Dendritic cell treated with granulocyte-macrophage colony-stimulating factor and Interleukin-4, amounts not matched to agents 40 ng/mL and 50 ng/mL, for 4 days (primary cell): ENCODE measurements around the gene TEFM.
"Not testable (repeated sequence)": the region's sequence is repeated elsewhere in the genome, so short reads cannot be mapped to it uniquely, and the experiment has no call there.

ENCODE experiments used
- H3K27ac Mint-ChIP-seq: one replicate; pipeline ENCODE4 v1.8.0; 2022; ENCODE audit warnings: mild to moderate bottlenecking, mixed read lengths
- H3K27me3 Mint-ChIP-seq: one replicate; pipeline ENCODE4 v1.8.0; 2022; ENCODE audit warnings: mild to moderate bottlenecking, mixed read lengths
- H3K36me3 Mint-ChIP-seq: one replicate; pipeline ENCODE4 v1.8.0; 2022; ENCODE audit warnings: low read depth, mixed read lengths
- H3K4me1 Mint-ChIP-seq: one replicate; pipeline ENCODE4 v1.8.0; 2022; ENCODE audit warnings: low read depth, mixed read lengths
- H3K4me3 Mint-ChIP-seq: one replicate; pipeline ENCODE4 v1.8.0; 2022; ENCODE audit warnings: mild to moderate bottlenecking, moderate library complexity, mixed read lengths
- H3K9me3 Mint-ChIP-seq: one replicate; pipeline ENCODE4 v1.8.0; 2022; ENCODE audit warnings: mixed read lengths
- intact Hi-C: fragments of 100-400 bp; cut with micrococcal nuclease; formaldehyde crosslinking; loops from one replicate; pipeline ENCODE4 v1.15.0; 2022

TEFM gene, protein sequence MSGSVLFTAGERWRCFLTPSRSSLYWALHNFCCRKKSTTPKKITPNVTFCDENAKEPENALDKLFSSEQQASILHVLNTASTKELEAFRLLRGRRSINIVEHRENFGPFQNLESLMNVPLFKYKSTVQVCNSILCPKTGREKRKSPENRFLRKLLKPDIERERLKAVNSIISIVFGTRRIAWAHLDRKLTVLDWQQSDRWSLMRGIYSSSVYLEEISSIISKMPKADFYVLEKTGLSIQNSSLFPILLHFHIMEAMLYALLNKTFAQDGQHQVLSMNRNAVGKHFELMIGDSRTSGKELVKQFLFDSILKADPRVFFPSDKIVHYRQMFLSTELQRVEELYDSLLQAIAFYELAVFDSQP

DNA sequence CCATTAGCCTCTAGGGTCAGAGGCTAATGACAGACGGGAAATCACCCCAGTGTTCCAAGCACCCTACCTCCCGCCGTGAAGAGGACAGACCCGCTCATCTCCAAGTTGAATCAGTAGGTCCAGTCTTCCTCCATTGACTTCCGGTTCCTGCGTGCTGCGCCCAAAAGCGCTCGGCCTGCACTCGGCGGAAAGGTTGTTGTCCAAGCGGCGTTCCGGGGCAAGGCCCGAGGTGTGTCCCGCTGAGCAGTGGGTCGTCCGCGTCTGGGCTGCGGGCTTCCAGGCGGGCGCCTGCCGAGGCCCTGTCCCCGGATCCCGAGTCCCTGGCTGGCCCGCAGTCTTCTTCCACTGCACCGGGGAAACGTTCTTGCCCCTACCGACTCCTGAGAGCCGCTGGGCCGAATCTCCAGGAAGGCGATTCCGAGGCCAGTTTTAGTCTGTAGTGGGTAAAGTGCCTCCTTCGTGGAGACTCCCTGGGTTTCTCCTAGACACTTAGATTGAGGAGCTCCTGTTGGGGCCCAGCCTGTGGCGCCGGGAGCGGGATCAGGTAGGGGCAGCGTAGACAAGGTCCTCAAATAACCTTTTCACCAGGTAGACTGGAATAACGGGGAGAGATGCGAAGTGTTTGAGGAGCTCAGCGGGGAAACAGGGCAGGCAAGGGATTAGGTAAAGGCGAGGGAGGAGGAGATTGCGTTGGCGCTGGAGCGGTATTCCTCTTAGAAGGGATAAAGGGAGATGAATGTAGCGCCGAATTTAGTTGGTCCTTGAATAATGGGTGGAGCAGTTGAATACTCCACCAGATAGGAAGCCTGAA is at the start of gene TEFM:
TEFM (minus strand) TSS at position 138 of the 811 bp plus-strand sequence; CDS start at position 98, 40 bp downstream.
- peak within 1 kb of the TSS; percentile 88 for H3K27ac Mint-ChIP-seq
- intact Hi-C loops = loop anchor here (5.0 kb wide), 1 partner anchor 66 kb away; the partner anchor contains the start of gene RNF135
- H3K4me3 Mint-ChIP-seq = peak within 1 kb of the TSS; percentile 91
- no peaks in the 10 kb centered on the region for H3K9me3 Mint-ChIP-seq
- no peaks in the 10 kb centered on the region for H3K27me3 Mint-ChIP-seq
- H3K36me3 Mint-ChIP-seq = peaks cover 39% of the 10 kb centered on the region
- peaks cover 37% of the 10 kb centered on the region for H3K4me1 Mint-ChIP-seq

DNA sequence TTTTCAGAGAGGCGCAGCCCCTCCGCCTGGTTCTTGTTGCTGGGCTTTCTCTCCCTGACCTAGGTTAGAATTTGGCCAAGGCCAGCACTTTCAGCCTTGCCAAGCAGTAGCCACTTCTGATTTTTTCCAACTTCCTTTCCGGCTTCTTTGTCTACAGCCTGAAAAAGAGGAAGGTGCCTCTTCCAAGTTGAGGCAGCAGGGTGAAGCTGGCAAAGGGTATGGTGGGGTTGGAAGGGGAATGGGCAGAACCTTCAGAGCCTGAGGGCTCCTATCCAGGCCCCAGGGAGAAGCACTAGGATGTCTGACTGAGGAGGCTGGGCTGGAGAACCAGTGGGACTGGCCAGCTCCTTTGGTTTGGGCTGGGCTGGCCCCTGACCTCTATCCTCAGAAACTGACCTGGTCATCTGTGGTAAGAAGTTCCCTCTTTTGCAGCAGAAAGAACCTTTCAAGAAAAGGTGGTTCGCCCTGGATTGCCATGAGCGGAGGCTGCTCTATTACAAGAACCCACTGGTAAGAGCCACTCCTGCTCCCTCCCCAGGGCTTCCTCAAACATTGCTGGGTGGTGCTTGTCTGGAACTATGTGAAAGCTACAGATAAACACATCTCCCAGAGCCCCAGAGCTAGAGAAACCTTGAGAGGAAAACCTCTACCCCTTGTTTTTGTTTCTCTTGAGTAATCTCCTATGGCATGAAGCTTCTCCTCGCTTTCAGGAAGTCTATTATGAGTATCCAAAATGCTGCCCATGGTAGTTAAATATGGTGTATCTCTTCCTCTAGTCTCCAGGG is 48.2 kb upstream of the TEFM start:
- intact Hi-C loops = loop anchor here (1.0 to 5.0 kb wide), 2 partner anchors 14 to 368 kb away; partner anchors contain the start of gene EVI2A
- peak overlapping the region; percentile 97 for H3K27ac Mint-ChIP-seq
- peaks cover 99% of the 10 kb centered on the region for H3K36me3 Mint-ChIP-seq
- H3K4me1 Mint-ChIP-seq = peaks cover 89% of the 10 kb centered on the region
- no peaks in the 10 kb centered on the region for H3K9me3 Mint-ChIP-seq
- H3K27me3 Mint-ChIP-seq = no peaks in the 10 kb centered on the region
- peak overlapping the region; percentile 76 for H3K4me3 Mint-ChIP-seq

DNA sequence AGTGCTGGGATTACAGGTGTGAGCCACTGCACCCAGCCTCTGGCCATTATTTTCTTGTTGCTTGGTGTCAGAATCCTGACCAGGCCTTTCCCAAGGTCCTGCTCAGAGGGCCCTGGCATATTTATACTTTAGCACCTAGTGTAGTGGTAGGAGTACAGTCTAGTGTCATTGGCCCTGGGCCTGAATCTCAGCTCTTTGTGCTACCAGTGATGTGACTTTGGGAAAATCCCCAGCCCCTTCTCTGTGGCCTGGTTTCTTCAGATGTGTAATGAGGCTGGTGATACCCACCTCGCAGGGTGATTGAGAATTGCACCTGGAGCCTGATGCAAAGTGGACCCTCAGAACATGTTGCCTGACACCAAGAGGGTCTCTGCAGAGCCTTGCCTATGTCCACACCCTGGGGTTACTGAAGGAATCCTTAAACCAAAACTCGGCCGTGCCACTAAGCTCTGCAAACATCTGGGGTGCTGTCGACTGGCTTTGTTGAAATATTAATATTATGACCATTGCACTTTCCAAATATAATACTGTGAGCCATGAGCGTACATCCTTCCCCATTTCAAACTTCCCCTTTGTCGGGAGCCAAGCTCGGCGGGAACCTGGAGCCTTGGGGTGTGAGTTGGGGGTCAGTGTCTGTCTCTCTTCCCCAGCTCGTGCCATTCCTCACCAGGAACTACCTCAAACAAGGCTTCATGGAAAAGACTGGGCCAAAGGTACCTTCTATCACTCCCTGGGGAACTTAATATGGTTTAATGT is 46.8 kb upstream of the TEFM start:
- H3K27me3 Mint-ChIP-seq = no peaks in the 10 kb centered on the region
- no peaks in the 10 kb centered on the region for H3K9me3 Mint-ChIP-seq
- intact Hi-C loops = loop anchor here (1.0 to 5.0 kb wide), 2 partner anchors 8 to 369 kb away; partner anchors contain the start of gene EVI2A
- peaks cover 84% of the 10 kb centered on the region for H3K4me1 Mint-ChIP-seq
- H3K36me3 Mint-ChIP-seq = peaks cover 99% of the 10 kb centered on the region
- peak overlapping the region; percentile 97 for H3K27ac Mint-ChIP-seq
- H3K4me3 Mint-ChIP-seq = peak overlapping the region; percentile 76

DNA sequence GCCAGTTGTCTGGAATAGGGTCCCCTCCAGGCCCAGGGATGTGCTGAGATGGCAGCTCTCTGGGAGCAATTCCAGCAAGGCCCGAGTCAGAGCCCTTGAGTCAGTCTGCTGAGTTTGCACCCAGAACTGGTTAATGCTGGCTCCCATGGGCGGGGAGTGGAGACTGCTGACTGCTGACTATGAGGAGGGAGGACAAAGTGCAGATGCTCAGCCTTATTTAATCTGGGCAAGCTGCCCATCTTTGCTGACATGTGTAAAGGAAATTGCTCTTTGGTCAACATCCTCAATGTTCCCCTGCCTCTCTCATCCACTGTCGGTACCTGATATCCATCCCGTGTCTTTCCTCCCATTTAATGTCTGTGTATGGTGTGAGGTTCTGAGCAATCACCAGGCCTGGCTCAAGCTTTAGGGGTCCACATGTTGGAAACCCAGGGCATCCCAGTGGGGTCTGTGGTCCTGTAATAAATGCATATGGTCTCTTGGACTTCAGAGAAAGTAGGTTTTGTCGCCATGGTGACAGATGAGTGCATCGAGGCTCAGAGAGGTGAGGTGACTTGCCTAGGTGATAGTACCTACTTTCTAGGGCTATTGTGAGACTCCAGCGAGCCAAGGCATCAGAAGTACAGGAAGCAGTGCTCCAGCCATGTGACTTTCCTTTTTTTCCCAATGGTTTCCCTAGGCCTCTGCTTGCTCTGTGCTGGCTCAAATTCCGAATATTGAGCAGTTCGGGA is 44.8 kb upstream of the TEFM start:
- Mint-ChIP-seq H3K4me3 (peak overlapping the region; percentile 17), H3K36me3 (peaks cover 99% of the 10 kb centered on the region), H3K4me1 (peaks cover 68% of the 10 kb centered on the region), H3K27ac (peak overlapping the region; percentile 97), H3K9me3 (no peaks in the 10 kb centered on the region), H3K27me3 (no peaks in the 10 kb centered on the region)
- intact Hi-C loops = loop anchor here (5.0 kb wide), 1 partner anchor 371 kb away; the partner anchor contains the start of gene EVI2A

DNA sequence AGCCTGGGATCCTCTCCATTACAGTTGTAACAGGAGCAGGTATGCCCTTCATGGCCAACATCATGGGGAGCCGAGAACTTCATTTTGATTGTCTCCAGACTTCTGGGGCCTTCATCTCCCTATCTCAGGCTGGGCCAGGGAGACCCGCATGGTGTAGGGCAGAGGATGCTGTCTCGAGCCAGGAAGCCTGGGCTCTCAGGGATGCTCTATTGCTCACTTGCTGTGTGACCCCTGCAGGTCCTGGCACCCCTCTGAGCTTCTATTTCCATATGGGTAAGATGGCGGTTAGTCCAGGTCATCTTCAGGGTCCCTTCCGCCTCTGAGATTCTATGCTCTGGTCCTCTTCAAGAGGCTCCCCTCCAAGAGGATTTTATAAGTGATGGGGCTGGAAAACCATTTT is 44.2 kb upstream of the TEFM start:
- Mint-ChIP-seq H3K36me3 (peaks cover 99% of the 10 kb centered on the region), H3K4me3 (peak overlapping the region; percentile 17), H3K4me1 (peaks cover 67% of the 10 kb centered on the region), H3K27me3 (no peaks in the 10 kb centered on the region), H3K9me3 (no peaks in the 10 kb centered on the region), H3K27ac (peak overlapping the region; percentile 97)
- intact Hi-C loops = loop anchor here (5.0 kb wide), 1 partner anchor 372 kb away; the partner anchor contains the start of gene EVI2A

DNA sequence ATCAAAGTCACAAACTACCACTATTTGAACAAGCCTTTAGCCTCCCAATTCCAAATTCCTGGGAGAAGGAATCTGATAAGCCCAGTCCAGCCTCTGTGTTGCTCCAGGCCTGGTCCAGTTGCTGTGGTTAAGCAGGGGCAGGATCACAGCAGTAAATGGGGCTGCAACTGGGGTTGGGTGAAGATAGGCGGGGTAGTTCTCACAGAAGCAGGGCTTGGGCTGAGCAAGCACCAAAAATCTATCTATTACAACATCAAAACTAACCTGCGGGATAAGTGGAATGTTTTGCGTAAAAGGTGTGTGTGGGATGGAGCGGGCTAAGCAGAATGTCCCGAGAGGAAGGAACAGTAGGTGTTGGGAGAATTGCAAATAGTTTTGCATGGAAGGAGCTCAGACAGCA is 41.8 kb upstream of the TEFM start:
- Mint-ChIP-seq H3K36me3 (peaks cover 99% of the 10 kb centered on the region), H3K9me3 (no peaks in the 10 kb centered on the region), H3K27ac (peak overlapping the region; percentile 97), H3K4me1 (peaks cover 46% of the 10 kb centered on the region), H3K27me3 (no peaks in the 10 kb centered on the region), H3K4me3 (no peak overlapping the region)
- intact Hi-C loops = no loop called here

DNA sequence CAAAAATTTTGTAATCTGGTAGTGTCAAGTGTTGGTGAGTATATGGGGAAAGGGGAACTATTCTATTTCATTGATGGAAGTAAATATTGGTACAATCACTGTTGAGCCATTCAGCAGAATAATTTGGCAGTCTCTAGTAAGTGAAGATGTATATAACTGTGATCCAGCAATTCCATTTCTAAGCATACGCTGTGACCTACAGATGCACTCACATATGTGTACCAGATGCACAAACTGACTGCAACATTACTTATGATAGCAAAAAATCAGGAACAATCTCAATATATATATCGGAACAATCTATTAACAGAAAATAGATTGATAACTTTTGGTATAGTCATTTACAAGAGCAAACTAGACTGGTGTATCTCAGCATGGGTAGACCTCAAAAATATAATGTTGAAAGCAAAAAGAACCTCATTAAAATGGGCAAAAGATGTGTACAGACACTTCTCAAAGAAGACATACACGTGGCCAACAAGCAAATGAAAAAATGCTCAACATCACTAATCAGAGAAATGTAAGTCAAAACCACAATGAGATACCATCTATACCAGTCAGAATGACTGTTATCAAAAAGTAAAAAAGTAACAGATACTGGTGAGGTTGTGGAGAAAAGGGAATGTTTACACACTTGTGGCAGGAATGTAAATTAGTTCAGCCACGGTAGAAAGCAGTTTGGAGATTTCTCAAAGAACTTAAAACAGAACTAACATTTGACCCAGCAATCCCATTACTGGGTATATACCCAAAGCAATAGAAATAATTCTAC is 36.5 kb upstream of the TEFM start:
- Mint-ChIP-seq H3K36me3 (peaks cover 100% of the 10 kb centered on the region), H3K4me3 (no peak overlapping the region), H3K4me1 (peaks cover 14% of the 10 kb centered on the region), H3K27ac (no peak overlapping the region), H3K9me3 (no peaks in the 10 kb centered on the region), H3K27me3 (no peaks in the 10 kb centered on the region)
- intact Hi-C loops = loop anchor here (5.0 kb wide), 1 partner anchor 45 kb away; no protein-coding TSS in a partner anchor

DNA sequence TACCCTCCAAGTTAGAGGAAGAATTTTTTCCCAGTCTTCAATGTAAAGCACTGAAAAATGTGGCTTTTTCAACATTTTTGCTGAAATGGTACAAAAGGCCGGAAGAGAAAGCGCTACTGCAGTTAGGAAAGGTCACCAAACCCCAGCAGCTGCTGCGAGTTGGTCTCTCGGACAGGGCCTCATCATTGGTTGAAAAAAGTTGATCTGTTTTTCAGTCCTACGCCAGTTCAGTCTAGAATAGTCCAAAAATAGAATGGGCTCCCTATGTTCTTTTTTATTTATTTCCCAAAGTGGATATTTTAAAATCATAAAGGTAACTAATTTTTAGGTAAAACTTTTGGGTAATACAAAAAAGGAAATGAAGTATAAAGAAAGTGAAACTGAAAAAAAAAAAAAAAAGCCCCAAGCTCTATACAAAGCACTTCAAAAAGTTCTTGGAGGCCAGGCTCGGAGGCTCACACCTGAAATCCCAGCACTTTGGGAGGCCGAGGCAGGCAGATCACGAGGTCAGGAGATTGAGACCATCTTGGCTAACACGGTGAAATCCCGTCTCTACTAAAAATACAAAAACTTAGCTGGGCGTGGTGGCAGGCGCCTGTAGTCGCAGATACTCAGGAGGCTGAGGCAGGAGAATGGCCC is 33.1 kb upstream of the TEFM start:
- Mint-ChIP-seq H3K27ac (peak overlapping the region; percentile 34), H3K27me3 (no peaks in the 10 kb centered on the region), H3K36me3 (peaks cover 100% of the 10 kb centered on the region), H3K4me1 (peaks cover 16% of the 10 kb centered on the region), H3K4me3 (no peak overlapping the region), H3K9me3 (no peaks in the 10 kb centered on the region)
- intact Hi-C loops = no loop called here

DNA sequence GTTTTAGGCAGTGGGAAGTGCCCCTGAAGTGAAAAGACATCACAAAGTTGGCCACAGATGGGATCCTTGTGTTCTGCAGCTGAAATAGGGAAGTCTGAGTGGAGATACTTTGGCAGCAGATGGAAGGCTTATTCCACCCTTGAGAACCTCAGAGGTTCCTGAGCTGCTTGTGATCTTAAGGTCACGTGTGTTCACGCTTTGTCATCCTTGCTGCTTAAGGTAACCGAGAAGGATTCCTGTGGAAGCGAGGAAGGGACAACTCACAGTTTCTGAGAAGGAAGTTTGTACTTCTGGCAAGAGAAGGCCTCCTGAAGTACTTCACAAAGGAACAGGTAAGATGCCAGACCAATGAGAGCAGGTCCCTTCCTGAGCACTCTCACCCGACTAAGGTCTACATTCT is 27.9 kb upstream of the TEFM start:
- Mint-ChIP-seq H3K9me3 (no peaks in the 10 kb centered on the region), H3K4me3 (no peak overlapping the region), H3K36me3 (peaks cover 100% of the 10 kb centered on the region), H3K4me1 (peaks cover 21% of the 10 kb centered on the region), H3K27ac (no peak overlapping the region), H3K27me3 (no peaks in the 10 kb centered on the region)
- intact Hi-C loops = no loop called here

DNA sequence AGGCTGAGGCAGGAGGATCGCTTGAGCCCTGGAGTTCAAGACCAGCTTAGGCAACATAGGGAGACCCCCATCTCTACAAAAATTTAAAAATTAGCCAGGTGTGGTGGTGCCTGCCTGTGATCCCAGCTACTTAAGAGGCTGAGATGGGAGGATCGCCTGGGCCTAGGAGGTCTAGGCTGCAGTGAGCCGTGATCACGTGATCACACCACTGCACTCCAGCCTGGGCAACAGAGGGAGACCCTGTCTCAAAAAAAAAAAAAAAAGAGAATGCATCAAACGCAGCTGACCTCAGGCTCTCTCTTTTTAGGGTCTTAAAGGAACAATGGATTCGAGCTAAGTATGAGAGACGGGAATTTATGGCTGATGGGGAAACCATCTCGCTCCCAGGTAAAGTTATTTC is 25.5 kb upstream of the TEFM start:
- H3K9me3 Mint-ChIP-seq, intact Hi-C loops, H3K27me3 Mint-ChIP-seq, H3K4me3 Mint-ChIP-seq, H3K27ac Mint-ChIP-seq: not testable (repeated sequence)
- Mint-ChIP-seq H3K36me3 (peaks cover 100% of the 10 kb centered on the region), H3K4me1 (peaks cover 11% of the 10 kb centered on the region)

DNA sequence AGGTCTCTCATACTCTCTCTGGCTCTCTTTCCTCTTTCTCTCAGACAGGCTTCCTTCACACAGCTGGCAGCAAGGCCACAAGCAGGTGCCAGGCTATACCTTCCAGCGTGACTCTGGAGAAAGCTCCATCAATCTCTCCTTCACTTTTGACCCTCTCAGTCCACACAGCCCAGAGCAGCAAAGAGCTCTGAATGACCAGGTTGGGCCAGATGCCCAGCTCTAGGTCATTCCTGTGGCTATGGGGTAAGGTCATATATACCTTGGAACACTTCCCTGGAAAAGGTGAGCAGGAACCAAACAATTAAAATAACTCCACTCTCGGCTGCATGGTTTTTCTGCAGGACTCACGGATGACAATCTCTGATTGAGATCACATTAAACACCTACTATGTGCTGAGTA is 24.5 kb upstream of the TEFM start:
- no peak overlapping the region for H3K27ac Mint-ChIP-seq
- H3K4me3 Mint-ChIP-seq = no peak overlapping the region
- H3K36me3 Mint-ChIP-seq = peaks cover 100% of the 10 kb centered on the region
- no peaks in the 10 kb centered on the region for H3K27me3 Mint-ChIP-seq
- intact Hi-C loops = no loop called here
- no peaks in the 10 kb centered on the region for H3K9me3 Mint-ChIP-seq
- peaks cover 22% of the 10 kb centered on the region for H3K4me1 Mint-ChIP-seq
